ENCODE results near the gene HAGHL.

HAGHL gene

DNA sequence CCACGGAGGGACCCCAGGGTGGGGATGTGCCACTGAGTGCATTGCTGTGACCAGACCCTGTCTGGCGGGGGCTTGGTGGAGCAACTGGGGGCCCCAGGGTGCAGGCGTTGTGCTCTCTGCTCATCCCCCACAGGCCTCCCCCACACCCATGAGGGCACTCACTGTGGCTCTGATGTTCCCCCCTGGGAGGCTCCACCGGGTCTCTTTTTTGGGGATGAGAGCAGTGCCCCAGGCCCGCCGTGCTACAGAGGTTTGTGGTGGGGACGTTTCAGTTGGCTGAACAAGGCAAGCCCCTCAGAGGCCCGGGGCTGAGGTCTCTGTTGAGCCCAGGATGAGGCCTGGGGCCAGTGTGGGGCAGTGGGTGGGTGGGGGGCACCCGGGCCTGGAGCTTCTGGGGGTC lies 3.2 kb upstream of the HAGHL start:
- TF ChIP-seq, protein P1, sequence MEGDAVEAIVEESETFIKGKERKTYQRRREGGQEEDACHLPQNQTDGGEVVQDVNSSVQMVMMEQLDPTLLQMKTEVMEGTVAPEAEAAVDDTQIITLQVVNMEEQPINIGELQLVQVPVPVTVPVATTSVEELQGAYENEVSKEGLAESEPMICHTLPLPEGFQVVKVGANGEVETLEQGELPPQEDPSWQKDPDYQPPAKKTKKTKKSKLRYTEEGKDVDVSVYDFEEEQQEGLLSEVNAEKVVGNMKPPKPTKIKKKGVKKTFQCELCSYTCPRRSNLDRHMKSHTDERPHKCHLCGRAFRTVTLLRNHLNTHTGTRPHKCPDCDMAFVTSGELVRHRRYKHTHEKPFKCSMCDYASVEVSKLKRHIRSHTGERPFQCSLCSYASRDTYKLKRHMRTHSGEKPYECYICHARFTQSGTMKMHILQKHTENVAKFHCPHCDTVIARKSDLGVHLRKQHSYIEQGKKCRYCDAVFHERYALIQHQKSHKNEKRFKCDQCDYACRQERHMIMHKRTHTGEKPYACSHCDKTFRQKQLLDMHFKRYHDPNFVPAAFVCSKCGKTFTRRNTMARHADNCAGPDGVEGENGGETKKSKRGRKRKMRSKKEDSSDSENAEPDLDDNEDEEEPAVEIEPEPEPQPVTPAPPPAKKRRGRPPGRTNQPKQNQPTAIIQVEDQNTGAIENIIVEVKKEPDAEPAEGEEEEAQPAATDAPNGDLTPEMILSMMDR (IDR thresholded peaks at IDR 0.05; ENCODE audit: insufficient read depth, low read depth, low read length, missing control alignments), result no peak
- H3K4me3 ChIP-seq (ENCODE audit: low read length), result no peak overlapping the region
- DNase-seq (ENCODE audit: low read depth), result no peak

DNA sequence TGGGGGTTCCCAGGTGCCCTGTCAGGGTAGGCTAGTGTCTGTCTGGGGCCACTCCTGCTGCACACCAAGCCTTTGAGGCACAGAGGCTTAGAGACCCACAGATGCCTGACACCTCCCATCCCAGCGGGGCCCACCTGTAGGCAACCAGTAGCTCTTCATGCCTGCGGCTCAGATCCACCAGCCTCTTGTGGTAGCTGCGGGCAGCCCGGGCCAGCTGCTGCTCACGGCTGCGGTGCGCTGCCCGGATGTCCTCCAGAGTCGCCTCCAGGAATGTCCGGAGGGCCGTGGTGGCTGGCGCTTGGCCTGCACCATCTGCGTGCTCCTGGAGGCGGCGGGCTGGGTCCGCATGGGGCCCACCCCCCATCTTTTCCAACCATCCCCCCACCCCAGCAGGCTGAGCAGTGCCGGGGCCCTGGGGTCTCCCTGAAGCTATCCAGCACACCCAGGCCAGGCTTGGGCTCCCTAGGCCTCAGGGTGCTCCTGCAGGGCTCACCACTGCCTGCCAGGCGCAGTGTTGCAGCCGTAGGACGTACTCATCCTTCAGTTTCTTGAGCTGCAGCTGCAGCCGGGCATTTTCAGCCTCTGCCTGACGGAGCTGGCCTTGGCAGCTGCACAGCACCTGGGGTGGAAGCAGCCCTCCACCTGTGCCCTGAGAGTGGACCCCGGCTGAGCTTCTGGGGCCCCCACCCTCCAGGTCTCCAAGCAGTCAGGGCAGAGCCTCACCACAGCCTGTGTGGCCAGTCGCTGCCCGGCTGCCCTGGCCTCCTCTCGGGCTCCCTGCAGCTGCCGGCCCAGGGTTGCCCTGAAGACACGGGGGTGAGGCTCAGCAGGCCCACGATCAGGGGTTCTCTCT lies 2.5 kb upstream of the HAGHL start:
- TF ChIP-seq, protein P1 (IDR thresholded peaks at IDR 0.05; ENCODE audit: insufficient read depth, low read depth, low read length, missing control alignments), result no peak
- H3K4me3 ChIP-seq (ENCODE audit: low read length), result no peak overlapping the region
- DNase-seq (ENCODE audit: low read depth), result no peak

DNA sequence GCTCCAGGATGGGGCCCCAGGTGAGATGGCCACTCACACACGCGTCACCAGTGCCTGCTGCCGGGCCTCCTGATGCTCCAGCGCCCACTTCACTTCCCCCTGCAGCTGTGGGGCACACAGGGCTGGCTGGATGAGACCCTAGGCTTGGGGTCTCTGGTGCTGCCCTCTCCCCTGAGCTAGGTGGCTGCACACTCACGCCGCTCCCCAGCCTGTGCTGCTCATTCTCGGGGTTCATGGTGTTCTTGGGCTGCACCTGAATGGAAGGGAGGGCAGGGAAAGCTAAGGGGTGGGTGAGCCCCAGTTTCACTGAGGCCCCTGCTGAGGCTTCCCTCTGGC lies 1.9 kb upstream of the HAGHL start:
- DNase-seq (ENCODE audit: low read depth), result no peak
- TF ChIP-seq, protein P1 (IDR thresholded peaks at IDR 0.05; ENCODE audit: insufficient read depth, low read depth, low read length, missing control alignments), result no peak
- no peak overlapping the region for H3K4me3 ChIP-seq (ENCODE audit: low read length)

DNA sequence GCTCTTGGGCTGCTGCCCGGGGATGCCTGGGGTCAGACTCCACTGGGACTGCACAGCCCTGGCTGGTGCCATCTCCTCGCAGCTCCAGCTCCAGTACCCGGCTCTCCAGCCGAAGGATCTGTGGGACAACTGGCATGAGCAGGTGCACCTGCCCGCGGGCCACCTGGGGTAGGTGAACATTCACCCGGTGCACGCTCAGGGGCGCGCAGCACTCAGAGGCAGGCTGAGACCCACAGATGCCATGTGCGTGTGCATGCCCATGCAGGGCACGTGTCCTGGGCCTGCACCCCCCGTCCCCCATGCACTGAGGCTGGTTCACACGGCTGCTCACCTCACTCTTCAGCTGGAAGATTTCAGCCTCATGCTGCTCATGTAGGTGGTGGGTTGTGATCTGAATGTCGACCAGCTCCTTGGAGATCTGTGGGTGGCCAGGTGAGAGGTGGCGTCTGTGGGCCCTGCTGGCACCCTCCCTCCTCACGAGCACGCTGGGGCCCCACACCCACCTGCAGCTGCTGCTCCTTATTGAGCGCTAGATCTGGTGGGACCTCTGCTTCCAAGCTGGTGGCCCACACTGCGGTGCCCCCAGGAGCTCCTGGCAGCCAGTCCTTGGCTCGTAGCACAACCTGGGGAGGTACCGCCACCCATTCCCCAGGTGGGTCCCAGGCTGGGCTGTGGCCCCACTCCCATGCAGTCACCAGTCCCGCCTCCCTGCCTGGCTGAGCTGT lies 1.3 kb upstream of the HAGHL start:
- no peak for DNase-seq (ENCODE audit: low read depth)
- TF ChIP-seq, protein P1 (IDR thresholded peaks at IDR 0.05; ENCODE audit: insufficient read depth, low read depth, low read length, missing control alignments), result no peak
- H3K4me3 ChIP-seq (ENCODE audit: low read length), result no peak overlapping the region

DNA sequence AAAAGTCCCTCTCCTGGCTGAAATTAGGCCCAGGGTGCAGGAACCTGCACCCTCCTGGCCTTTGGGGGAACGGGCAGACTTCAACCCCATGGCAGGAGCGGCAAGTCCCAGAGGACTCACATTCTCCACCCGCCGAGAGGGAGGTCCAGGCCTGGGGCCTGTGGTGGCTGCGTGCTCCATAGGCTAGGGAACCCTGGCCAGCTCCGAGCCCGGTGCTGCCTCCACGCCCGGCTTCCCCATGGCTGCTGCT lies 793 bp upstream of the HAGHL start:
- no peak for DNase-seq (ENCODE audit: low read depth)
- TF ChIP-seq, protein P1 (IDR thresholded peaks at IDR 0.05; ENCODE audit: insufficient read depth, low read depth, low read length, missing control alignments), result no peak
- no peak overlapping the region for H3K4me3 ChIP-seq (ENCODE audit: low read length)

DNA sequence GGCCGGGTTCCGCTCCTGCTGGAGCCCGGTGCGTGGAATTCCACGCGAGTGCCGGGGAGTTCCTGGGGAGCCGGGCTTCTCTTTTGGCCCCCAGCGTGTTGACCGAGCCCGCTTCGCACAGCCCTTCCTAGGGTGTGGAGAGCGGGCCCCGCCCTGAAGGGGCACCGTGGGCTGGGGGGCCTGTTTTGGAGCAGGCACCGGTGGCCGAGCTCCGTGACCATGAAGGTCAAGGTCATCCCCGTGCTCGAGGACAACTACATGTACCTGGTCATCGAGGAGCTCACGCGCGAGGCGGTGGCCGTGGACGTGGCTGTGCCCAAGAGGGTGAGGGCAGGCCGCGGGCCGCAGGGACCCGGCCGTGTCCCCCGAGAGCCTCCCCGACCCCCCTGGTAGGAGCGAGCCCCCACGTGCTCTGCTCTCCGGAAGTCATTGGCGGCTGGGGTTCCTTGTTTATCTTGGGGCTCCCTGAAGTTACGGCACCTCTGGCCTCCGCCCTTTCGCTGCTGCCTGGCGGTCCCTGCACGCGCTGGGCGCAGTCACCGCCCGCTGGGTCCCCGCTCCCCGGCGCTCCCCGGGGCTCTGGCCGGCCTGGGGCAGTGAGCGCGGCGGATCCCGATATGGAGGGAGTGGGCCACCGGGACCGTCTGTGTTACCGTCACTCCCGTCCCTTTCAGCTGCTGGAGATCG lies 528 bp downstream of the HAGHL start:
- TF ChIP-seq, protein P1 (IDR thresholded peaks at IDR 0.05; ENCODE audit: insufficient read depth, low read depth, low read length, missing control alignments), result no peak
- peak overlapping the region; percentile 72 for H3K4me3 ChIP-seq (ENCODE audit: low read length)
- DNase-seq (ENCODE audit: low read depth), result no peak
